ENCODE data around the gene LRRC58.

Gene LRRC58

DNA sequence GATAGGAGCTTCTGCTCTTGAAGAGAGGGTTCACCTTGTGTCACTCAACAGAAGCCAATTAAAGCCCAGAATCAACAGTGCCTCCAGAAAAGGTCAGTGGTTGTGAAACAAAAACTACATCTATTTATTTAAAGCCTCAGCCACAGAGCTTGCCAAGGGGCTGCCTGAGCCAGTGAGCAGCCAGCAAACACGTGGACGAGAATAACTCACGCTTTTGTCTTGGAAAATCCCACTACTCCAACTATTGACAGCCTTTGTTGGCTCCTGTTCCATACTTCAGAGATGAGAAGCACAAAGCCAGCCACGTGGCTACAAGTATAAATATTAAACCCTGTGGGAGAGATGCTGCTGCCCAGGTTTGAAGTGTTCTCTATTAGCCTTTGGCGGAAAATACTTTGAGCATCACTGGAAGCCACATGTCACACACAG, 74.4 kb downstream of the LRRC58 start:
- POLR2A ChIA-PET = no interaction called here
- Histone ChIP-seq H3K36me3 (ENCODE audit: control insufficient read depth in 2 of 2, insufficient read depth in 1 of 2, low read length in 2 of 2) (no peaks in the 10 kb centered on the region), H3K9me3 (ENCODE audit: control insufficient read depth, insufficient read depth, low read depth, low read length) (no peaks in the 10 kb centered on the region), H3K4me1 (ENCODE audit: control insufficient read depth, insufficient read depth, low read length) (no peaks in the 10 kb centered on the region), H3K27ac (ENCODE audit: extremely low read depth, low read depth, low read length) (no peak overlapping the region), H3K4me3 (ENCODE audit: low read depth, low read length) (no peak overlapping the region)
- CTCF ChIA-PET = no interaction called here
- TF ChIP-seq ZNF654 (tag by site-specific recombination; IDR thresholded peaks at IDR 0.05; ENCODE audit: low read depth) (no peak), ZNF341 (tag by site-specific recombination; IDR thresholded peaks at IDR 0.05; ENCODE audit: low read depth) (no peak), ZNF596 (tag by site-specific recombination; IDR thresholded peaks at IDR 0.05) (no peak), ZNF114 (tag by site-specific recombination; IDR thresholded peaks at IDR 0.05) (no peak), ZBTB10 (tag by site-specific recombination; IDR thresholded peaks at IDR 0.05) (no peak), ZBTB17 (tag by site-specific recombination; IDR thresholded peaks at IDR 0.05) (no peak), ZFP41 (tag by site-specific recombination; IDR thresholded peaks at IDR 0.05; ENCODE audit: borderline replicate concordance) (no peak), PBX3 (CRISPR knock-in tag; IDR thresholded peaks at IDR 0.05) (no peak), ZNF24 (tag by site-specific recombination; IDR thresholded peaks at IDR 0.05) (no peak), ZNF324 (tag by site-specific recombination; IDR thresholded peaks at IDR 0.05) (no peak), ZSCAN4 (tag by site-specific recombination; IDR thresholded peaks at IDR 0.05) (no peak), ZFP37 (tag by site-specific recombination; IDR thresholded peaks at IDR 0.05) (no peak), ZNF521 (tag by site-specific recombination; IDR thresholded peaks at IDR 0.05) (no peak)
- TF ChIP-seq, protein P1, sequence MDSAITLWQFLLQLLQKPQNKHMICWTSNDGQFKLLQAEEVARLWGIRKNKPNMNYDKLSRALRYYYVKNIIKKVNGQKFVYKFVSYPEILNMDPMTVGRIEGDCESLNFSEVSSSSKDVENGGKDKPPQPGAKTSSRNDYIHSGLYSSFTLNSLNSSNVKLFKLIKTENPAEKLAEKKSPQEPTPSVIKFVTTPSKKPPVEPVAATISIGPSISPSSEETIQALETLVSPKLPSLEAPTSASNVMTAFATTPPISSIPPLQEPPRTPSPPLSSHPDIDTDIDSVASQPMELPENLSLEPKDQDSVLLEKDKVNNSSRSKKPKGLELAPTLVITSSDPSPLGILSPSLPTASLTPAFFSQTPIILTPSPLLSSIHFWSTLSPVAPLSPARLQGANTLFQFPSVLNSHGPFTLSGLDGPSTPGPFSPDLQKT (IDR thresholded peaks at IDR 0.05; ENCODE audit: borderline replicate concordance, low read depth, low read length) = no peak
- TF ChIP-seq, protein P2, sequence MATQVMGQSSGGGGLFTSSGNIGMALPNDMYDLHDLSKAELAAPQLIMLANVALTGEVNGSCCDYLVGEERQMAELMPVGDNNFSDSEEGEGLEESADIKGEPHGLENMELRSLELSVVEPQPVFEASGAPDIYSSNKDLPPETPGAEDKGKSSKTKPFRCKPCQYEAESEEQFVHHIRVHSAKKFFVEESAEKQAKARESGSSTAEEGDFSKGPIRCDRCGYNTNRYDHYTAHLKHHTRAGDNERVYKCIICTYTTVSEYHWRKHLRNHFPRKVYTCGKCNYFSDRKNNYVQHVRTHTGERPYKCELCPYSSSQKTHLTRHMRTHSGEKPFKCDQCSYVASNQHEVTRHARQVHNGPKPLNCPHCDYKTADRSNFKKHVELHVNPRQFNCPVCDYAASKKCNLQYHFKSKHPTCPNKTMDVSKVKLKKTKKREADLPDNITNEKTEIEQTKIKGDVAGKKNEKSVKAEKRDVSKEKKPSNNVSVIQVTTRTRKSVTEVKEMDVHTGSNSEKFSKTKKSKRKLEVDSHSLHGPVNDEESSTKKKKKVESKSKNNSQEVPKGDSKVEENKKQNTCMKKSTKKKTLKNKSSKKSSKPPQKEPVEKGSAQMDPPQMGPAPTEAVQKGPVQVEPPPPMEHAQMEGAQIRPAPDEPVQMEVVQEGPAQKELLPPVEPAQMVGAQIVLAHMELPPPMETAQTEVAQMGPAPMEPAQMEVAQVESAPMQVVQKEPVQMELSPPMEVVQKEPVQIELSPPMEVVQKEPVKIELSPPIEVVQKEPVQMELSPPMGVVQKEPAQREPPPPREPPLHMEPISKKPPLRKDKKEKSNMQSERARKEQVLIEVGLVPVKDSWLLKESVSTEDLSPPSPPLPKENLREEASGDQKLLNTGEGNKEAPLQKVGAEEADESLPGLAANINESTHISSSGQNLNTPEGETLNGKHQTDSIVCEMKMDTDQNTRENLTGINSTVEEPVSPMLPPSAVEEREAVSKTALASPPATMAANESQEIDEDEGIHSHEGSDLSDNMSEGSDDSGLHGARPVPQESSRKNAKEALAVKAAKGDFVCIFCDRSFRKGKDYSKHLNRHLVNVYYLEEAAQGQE (tag by site-specific recombination; IDR thresholded peaks at IDR 0.05) = no peak

Measured in HEK293 (cell line).